Measurements from ENCODE around the gene WNK1.

Gene WNK1

DNA sequence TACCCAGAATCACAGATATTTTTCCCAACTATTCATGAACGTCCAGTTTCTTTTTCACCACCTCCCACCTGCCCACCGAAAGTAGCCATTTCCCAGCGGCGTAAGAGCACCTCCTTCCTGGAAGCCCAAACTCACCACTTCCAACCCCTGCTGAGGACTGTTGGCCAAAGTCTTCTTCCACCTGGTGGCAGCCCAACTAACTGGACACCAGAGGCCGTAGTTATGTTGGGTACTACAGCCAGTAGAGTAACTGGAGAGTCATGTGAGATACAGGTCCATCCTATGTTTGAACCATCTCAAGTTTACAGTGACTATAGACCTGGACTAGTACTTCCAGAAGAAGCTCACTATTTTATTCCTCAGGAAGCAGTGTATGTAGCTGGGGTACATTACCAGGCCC is 115.5 kb downstream of the WNK1 start:
- DNase-seq, result no peak

GRCh38 chr12:868722-869121 is 116.3 kb downstream of the WNK1 start:
- no peak for DNase-seq

GRCh38 chr12:870378-870777 is 118.0 kb downstream of the WNK1 start:
- DNase-seq, result no peak

- no peak for DNase-seq
Observed at GRCh38 chr12:873954-874353, 121.6 kb downstream of the WNK1 start.

DNA sequence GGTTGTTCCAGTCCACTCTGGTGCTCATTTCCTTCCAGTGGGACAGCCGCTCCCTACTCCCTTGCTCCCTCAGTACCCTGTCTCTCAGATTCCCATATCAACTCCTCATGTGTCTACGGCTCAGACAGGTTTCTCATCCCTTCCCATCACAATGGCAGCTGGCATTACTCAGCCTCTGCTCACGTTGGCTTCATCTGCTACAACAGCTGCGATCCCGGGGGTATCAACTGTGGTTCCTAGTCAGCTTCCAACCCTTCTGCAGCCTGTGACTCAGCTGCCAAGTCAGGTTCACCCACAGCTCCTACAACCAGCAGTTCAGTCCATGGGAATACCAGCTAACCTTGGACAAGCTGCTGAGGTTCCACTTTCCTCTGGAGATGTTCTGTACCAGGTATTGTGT is 127.3 kb downstream of the WNK1 start:
- DNase-seq, result no peak

DNA sequence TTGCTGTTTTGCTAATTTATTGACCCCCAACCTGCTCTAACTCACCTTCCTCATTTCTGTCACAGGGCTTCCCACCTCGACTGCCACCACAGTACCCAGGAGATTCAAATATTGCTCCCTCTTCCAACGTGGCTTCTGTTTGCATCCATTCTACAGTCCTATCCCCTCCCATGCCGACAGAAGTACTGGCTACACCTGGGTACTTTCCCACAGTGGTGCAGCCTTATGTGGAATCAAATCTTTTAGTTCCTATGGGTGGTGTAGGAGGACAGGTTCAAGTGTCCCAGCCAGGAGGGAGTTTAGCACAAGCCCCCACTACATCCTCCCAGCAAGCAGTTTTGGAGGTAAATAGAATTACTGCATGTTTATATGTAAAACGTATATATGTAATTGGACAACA is 128.3 kb downstream of the WNK1 start:
- no peak for DNase-seq

GRCh38 chr12:884746-885414 is 132.5 kb downstream of the WNK1 start:
- no peak for DNase-seq

DNA sequence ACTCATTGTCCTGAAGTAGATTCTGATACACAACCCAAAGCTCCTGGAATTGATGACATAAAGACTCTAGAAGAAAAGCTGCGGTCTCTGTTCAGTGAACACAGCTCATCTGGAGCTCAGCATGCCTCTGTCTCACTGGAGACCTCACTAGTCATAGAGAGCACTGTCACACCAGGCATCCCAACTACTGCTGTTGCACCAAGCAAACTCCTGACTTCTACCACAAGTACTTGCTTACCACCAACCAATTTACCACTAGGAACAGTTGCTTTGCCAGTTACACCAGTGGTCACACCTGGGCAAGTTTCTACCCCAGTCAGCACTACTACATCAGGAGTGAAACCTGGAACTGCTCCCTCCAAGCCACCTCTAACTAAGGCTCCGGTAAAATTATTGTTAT is 133.3 kb downstream of the WNK1 start:
- no peak for DNase-seq

DNA sequence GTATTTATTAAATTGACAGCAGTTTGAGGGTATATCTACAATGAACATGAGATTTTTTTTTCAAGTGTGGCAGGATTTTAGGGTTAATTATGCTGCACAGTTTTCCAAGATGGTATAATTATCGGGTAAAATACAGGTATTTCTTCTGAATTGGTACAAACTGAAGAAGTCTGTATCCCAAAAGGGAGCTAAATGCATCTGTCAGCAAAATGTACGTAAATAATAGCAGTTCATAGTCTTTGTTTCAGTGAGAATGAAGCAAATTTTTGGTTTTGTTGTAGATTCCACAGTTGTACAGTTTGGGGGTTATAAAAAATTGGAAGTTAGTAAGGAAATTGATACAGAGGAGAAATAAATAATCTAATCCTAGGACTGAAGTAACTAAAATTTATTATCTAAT is 133.8 kb downstream of the WNK1 start:
- DNase-seq, result no peak

DNA sequence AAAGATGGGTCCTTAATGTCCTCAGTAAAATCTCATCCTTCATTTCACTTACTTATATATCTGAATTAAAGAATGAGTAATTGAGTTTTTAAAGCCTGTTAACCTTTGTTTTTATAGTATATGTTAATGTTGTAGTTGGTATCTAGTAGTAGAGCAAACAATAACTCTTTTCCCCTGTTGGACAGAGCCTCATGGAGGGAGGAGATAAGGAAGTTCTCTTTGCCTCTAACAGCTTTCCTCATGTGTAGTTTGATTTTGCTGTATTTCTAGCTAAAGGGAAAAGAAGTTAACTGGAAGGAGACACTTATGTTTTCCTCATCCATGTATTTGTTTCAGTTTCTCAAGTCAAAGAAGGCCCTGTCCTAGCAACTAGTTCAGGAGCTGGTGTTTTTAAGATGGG is 141.8 kb downstream of the WNK1 start:
- DNase-seq, result no peak

- no peak for DNase-seq
Observed at GRCh38 chr12:896031-896430, 143.7 kb downstream of the WNK1 start.

DNA sequence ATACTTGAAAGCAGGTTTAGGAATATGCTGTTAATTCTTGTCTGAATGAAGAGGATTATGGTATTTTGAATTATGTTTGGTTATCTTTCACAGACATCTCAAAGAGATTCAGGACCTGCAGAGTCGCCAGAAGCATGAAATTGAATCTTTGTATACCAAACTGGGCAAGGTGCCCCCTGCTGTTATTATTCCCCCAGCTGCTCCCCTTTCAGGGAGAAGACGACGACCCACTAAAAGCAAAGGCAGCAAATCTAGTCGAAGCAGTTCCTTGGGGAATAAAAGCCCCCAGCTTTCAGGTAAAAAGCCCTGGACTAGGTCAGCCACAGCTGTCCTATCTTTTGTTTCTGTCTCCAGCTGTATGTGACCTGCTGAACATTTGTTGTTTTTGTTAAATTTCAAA is 145.0 kb downstream of the WNK1 start:
- DNase-seq, result no peak

DNA sequence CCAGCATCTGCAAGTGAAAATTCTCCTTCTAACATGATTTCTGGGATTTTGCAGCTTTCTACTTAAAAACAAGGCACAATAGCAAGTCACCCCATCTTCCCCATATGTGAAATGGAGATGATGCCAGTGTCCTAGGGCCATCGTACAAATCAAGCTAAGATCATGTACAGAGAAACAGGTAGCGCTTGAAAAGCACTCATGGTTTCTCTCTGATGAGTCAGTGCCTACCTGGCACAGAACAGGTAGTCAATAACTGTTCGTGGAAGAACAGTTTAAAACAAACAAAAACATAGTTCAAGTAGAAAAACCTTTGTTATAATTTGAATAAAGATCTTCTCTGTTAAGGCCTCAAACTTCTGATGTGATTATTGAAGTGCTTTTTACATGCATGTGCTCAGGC is 150.2 kb downstream of the WNK1 start:
- no peak for DNase-seq

DNA sequence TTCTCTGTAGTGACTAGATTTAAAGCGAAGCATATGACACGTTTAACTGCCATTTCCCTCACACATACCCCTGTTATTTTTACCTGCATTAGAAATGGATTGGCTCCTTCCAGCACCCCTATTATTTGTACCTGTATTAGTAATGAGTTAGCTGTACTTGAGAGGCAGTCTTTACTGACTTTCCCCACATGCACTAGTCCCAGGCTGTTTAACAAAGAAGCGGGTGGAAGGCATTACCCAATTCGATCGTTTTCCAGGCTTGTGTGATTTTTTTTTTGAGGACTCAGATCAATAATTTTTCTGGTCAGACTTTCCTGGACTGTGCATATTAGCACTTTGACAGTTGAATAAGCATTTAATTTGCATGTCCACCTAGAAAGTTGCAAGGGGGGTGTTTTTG is 150.7 kb downstream of the WNK1 start:
- no peak for DNase-seq

- DNase-seq, result no peak
Observed at GRCh38 chr12:904010-904414, 151.6 kb downstream of the WNK1 start.

DNA sequence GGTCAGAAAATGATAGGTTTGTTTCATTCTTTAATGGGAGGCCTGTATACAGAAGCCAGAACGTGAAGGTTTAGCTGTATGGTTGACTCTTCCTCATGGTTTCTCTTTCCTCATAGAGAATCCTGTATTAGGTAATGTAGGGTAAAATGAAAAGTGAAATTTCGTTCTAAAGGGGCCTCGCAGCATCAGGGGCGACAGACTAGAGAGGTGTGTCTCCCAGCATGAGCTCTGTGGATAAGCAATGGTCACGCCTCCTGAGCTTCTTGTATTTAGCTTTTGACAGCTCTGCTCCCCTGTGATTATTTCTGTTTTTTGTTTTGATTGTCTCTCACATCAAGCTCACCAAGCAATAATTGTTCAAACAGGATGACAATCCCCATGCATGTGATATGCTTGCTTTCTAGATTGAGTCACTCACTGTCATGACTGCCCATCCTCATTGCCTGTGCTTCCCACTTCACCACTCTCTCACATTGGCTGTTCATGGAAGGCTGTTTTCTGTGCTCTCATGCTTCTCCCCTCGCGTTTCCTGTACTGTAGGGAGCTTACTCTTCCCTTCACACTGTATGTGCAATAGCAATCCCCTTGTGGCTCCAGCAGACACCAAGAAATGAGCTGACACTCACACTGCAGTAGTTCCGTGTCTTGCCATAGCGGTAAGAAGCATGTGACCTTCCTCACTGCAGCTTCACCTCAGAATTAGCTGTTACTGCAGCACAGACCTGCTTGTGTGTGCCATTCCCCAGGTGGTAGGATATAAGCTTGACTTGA is 153.1 kb downstream of the WNK1 start:
- no peak for DNase-seq

DNA sequence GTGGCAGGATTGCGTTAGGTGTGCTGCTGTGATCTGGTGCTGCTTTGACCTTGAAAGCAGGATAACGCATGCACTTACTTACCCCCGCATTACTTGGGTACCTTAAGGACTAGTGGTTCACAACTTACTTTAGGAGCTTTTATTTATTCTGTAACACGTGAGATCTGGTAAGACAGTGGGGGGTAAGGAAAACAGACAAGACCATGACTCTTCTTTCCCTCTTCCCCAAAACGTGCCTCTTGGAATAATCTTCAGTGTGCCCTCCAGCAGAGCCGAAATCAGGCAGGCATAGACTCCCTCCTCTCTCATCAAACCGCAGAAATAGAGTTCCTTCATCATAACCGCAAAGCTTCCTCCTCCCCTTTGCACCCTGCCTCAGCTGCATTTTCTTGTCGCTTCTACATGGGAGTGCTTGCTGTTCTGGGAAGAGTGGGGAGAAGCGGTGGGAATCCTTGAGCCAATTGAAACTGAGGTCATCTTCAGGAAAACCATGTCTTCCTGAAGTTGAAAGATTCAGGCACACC is 153.7 kb downstream of the WNK1 start:
- DNase-seq, result no peak

GRCh38 chr12:907413-908185 is 155.2 kb downstream of the WNK1 start:
- DNase-seq, result no peak

- no peak for DNase-seq
Observed at GRCh38 chr12:909861-910260, 157.5 kb downstream of the WNK1 start.

DNA sequence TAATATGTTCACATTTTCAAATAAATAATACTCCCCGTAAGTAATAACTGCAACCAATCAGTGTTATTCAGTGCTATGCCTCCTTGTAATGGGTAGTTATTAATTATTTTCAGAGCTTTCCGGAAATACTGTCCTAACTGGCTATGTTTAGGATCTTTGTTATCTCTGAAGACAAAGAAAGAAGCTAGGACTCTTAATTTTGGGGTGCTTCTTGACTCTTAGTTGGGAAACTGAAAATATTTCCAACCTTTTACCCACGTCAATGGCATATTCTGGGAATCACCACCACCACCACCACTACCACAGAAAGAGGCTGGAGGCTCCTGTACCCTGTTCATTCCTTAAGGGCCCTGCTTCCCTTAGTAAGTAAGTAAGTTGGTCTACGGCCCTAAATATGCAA is 158.0 kb downstream of the WNK1 start:
- no peak for DNase-seq

GRCh38 chr12:911191-911826 is 158.9 kb downstream of the WNK1 start:
- DNase-seq, result no peak

- DNase-seq, result no peak
Observed at GRCh38 chr12:912466-913235, 160.3 kb downstream of the WNK1 start.
